GM18498 (cell line): Measurements from ENCODE around the gene TLR1.
"Not testable (repeated sequence)": the region's sequence is repeated elsewhere in the genome, so short reads cannot be mapped to it uniquely, and the experiment has no call there.

Source experiments
- ATAC-seq: cut with Tn5 transposase; IDR thresholded peaks from one replicate; pipeline ENCODE4 v1.9.1; 2021; ENCODE audit warnings: mild to moderate bottlenecking, moderate library complexity; ENCODE audit not compliant: unreplicated experiment

Gene TLR1

GRCh38 chr4:38806251-38806650 is 1.7 kb upstream of the TLR1 start:
- not testable (repeated sequence) for ATAC-seq

- ATAC-seq: peak; percentile 87
Observed at GRCh38 chr4:38805530-38806145, 1.0 kb upstream of the TLR1 start.

GRCh38 chr4:38803833-38804653 is 548 bp downstream of the TLR1 start:
- ATAC-seq: peak; percentile 57

- no peak for ATAC-seq
Observed at GRCh38 chr4:38802561-38803355, 1.8 kb downstream of the TLR1 start.

GRCh38 chr4:38800961-38801450 is 3.6 kb downstream of the TLR1 start:
- ATAC-seq: no peak

GRCh38 chr4:38800366-38800765 is 4.2 kb downstream of the TLR1 start:
- no peak for ATAC-seq

GRCh38 chr4:38795087-38795486 is 9.5 kb downstream of the TLR1 start:
- ATAC-seq: no peak

GRCh38 chr4:38794051-38794450 is 10.5 kb downstream of the TLR1 start:
- no peak for ATAC-seq

- ATAC-seq: no peak
Observed at GRCh38 chr4:38791010-38791409, 13.6 kb downstream of the TLR1 start.

GRCh38 chr4:38788317-38788716 is 16.3 kb downstream of the TLR1 start:
- no peak for ATAC-seq

- ATAC-seq: no peak
Observed at GRCh38 chr4:38787693-38788092, 16.9 kb downstream of the TLR1 start.

GRCh38 chr4:38785901-38786402 is 18.6 kb downstream of the TLR1 start:
- no peak for ATAC-seq

- ATAC-seq: no peak
Observed at GRCh38 chr4:38785041-38785790, 19.4 kb downstream of the TLR1 start.

GRCh38 chr4:38784141-38784540 is 20.4 kb downstream of the TLR1 start:
- ATAC-seq: no peak

GRCh38 chr4:38783109-38783460 is 21.5 kb downstream of the TLR1 start:
- no peak for ATAC-seq

- peak; percentile 65 for ATAC-seq
Observed at GRCh38 chr4:38782452-38783108, 22.0 kb downstream of the TLR1 start, which contains the start of gene TLR10. Gene TLR10 (minus strand): TSS chr4:38782990. CDS start chr4:38775590, 7,400 bp downstream.

- peak; percentile 35 for ATAC-seq
Observed at GRCh38 chr4:38781854-38782261, 22.7 kb downstream of the TLR1 start.

- no peak for ATAC-seq
Observed at GRCh38 chr4:38780833-38781484, 23.6 kb downstream of the TLR1 start.

- ATAC-seq: no peak
Observed at GRCh38 chr4:38779790-38780189, 24.8 kb downstream of the TLR1 start.
